Ovary (tissue), 9 donors: ENCODE data around the gene AIG1. TPM values are rescaled to one million over a fixed set of nuclear protein-coding genes. Genes with fewer than 3 reads are reported as not detected.

Experiments
- DNase-seq, 5 donors: peaks; one replicate each; pipeline ENCODE4 v3.0.0-alpha.2; 2019 to 2020
- H3K27ac ChIP-seq, 2 donors: fragments of 200-600 bp; one replicate each; pipeline versions ENCODE4 v1.5.1 to v1.8.0; 2019 to 2022
- H3K27me3 ChIP-seq: fragments of 200-600 bp; one replicate; pipeline ENCODE4 v1.8.0; 2022
- H3K36me3 ChIP-seq: fragments of 200-600 bp; sonication (generic); one replicate; pipeline ENCODE4 v1.5.1; 2019
- H3K4me1 ChIP-seq: one replicate; pipeline ENCODE4 v1.8.1; 2013; ENCODE audit warnings: mild to moderate bottlenecking, moderate library complexity; ENCODE audit not compliant: insufficient read depth
- H3K4me3 ChIP-seq: fragments of 200-600 bp; sonication (generic); one replicate; pipeline ENCODE4 v1.5.1; 2017
- H3K9me3 ChIP-seq, 2 donors: fragments of 200-600 bp in 1 of 2; sonication (generic) in 1 of 2; one replicate each; pipeline versions ENCODE4 v1.5.1 to v1.8.1; 2013 to 2019; ENCODE audit warnings: mild to moderate bottlenecking in 1 of 2, moderate library complexity in 1 of 2
- EP300 ChIP-seq: sonication (generic); formaldehyde crosslinking; IDR thresholded peaks from one replicate; pipeline ENCODE4 v1.6.1; 2017; ENCODE audit warnings: antibody characterized with exemption
- POLR2A ChIP-seq: fragments of 450-650 bp; IDR thresholded peaks from one replicate; pipeline ENCODE4 v1.6.1; 2017; ENCODE audit warnings: antibody characterized with exemption, mild to moderate bottlenecking, moderate library complexity
- WGBS, 3 donors: extraction: QIAGEN DNeasy Blood & Tissue Kit in 1 of 3; methylation state at CpG; one replicate each; pipeline versions ENCODE4 v1.1.5 to v1.1.7; 2013 to 2017; 5-methylcytosine and 5-hydroxymethylcytosine counted together
- intact Hi-C, 4 donors: fragments of 100-400 bp; cut with DNase I; formaldehyde crosslinking; loops; one replicate each; pipeline versions ENCODE4 v1.11.0 to v1.15.1; 2022 to 2023
- polyA plus RNA-seq, 2 donors: library from polyadenylated mRNA; stranded (reverse); fragments of 200-250 nt in 1 of 2; fragments of 350-450 nt in 1 of 2; fragmentation: Illumina TruSeq in 1 of 2; extraction: RNeasy Lipid Tissue Mini Kit (QIAGEN cat#74804) in 1 of 2; gene quantifications; one replicate each; pipeline ENCODE4 v1.2.3, GENCODE V29; 2013 to 2014
- total RNA-seq, 7 donors: library from RNA; depleted of rRNA in 2 of 7; stranded (reverse); fragments of >200 nt in 2 of 7; fragmentation: NEBNext Ultra II Directional in 3 of 7; extraction: Animal tissue kit (Norgen Biotek cat#: 25700) in 3 of 7; gene quantifications; one replicate each; pipeline versions ENCODE4 v1.1.0 to v1.2.4, GENCODE V29; 2016 to 2023
- TF ChIP-seq, protein P1 (sequence below), 3 donors: fragments of 450-650 bp in 2 of 3; fragments of 200-600 bp in 1 of 3; IDR thresholded peaks; one replicate each; pipeline versions ENCODE4 v1.5.1 to v1.8.0; 2016 to 2022; ENCODE audit warnings: antibody characterized with exemption in 3 of 3, mild to moderate bottlenecking in 1 of 3
- donor health status: DM: no; HTN: no; CAD: no; lungs with moderate emphysema.
- donor health status: DM: no; HTN: no; CAD: no.
- donor health status: Bipolar disorder and iron deficiency.
- donor health status: DM: yes; HTN: yes; CAD: no.
- donor health status: DM: no; HTN: no; CAD: no.
- donor health status: DM: yes; HTN: yes; CAD: no.

AIG1 gene
- total and polyA plus RNA-seq, 9 donors, result 27.8 to 91.0 (median 37.3) TPM

DNA sequence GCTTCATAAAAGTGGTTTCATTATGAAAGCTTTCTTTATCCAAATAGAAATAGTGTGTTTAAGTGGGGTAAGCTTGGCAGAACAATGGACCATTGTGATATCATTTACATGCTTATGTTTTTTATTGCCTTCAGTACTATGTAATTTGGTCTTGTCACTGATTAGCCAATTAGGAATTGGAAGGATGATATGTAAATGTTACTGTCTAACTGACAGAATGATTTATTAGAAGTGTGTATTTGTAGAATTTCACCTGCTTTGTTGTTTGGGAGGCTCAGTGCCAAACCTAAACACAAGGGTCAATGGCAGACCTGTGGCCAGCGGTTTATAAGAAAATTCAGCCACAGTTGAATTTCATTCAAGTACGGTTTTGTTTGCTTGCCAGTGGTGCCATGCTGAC is 39.0 kb downstream of the AIG1 start:
- H3K27ac ChIP-seq, result no peak overlapping the region
- TF ChIP-seq EP300, result no peak
- TF ChIP-seq, protein P1, sequence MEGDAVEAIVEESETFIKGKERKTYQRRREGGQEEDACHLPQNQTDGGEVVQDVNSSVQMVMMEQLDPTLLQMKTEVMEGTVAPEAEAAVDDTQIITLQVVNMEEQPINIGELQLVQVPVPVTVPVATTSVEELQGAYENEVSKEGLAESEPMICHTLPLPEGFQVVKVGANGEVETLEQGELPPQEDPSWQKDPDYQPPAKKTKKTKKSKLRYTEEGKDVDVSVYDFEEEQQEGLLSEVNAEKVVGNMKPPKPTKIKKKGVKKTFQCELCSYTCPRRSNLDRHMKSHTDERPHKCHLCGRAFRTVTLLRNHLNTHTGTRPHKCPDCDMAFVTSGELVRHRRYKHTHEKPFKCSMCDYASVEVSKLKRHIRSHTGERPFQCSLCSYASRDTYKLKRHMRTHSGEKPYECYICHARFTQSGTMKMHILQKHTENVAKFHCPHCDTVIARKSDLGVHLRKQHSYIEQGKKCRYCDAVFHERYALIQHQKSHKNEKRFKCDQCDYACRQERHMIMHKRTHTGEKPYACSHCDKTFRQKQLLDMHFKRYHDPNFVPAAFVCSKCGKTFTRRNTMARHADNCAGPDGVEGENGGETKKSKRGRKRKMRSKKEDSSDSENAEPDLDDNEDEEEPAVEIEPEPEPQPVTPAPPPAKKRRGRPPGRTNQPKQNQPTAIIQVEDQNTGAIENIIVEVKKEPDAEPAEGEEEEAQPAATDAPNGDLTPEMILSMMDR (IDR thresholded peaks at IDR 0.05), result no peak
- TF ChIP-seq POLR2A, result no peak
- H3K4me3 ChIP-seq, result no peak overlapping the region
- H3K4me1 ChIP-seq, result peaks cover 2% of the 10 kb centered on the region
- 95 to 99% (median 96%) methylated on average over 2 of the region's 2 CpGs for WGBS, 3 donors
- H3K9me3 ChIP-seq, result no peaks in the 10 kb centered on the region
- no peaks in the 10 kb centered on the region for H3K36me3 ChIP-seq
- no peak for DNase-seq
- intact Hi-C loops, result loop anchor here in 1 of 4 donors (1.0 kb wide), 1 partner anchor 11 kb away; no protein-coding TSS in a partner anchor
- H3K27me3 ChIP-seq, result no peaks in the 10 kb centered on the region

DNA sequence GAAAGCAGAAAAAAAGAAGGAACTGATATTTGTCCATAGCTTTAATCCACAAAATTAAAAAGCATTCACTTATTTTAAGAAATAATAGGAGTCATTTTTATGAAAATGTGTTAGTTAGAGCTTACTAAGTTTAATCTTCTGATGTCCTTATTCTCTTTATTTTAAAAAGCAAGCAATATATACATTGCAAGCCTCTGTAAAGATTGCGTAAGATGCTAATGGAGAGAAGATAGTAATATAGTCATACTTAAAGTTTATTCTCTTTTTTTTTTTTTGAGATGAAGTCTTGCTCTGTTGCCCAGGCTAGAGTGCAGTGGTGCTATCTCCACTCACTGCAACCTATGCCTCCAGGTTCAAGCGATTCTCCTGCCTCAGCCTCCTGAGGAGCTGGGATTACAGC is 39.7 kb downstream of the AIG1 start:
- 97 to 100% (median 99%) methylated on average over 2 of the region's 2 CpGs for WGBS, 3 donors
- TF ChIP-seq EP300 (no peak), POLR2A (no peak)
- TF ChIP-seq, protein P1 (IDR thresholded peaks at IDR 0.05), result no peak
- intact Hi-C loops, result loop anchor here in 1 of 4 donors (1.0 kb wide), 1 partner anchor 10 kb away; no protein-coding TSS in a partner anchor
- H3K27me3 ChIP-seq, result no peaks in the 10 kb centered on the region
- DNase-seq, result no peak
- H3K4me1 ChIP-seq, result peaks cover 2% of the 10 kb centered on the region
- H3K4me3 ChIP-seq, result no peak overlapping the region
- no peak overlapping the region for H3K27ac ChIP-seq
- no peaks in the 10 kb centered on the region for H3K9me3 ChIP-seq
- no peaks in the 10 kb centered on the region for H3K36me3 ChIP-seq

GRCh38 chr6:143103916-143104315 is 43.2 kb downstream of the AIG1 start:
- no peaks in the 10 kb centered on the region for H3K4me1 ChIP-seq
- no peak for DNase-seq
- no peaks in the 10 kb centered on the region for H3K36me3 ChIP-seq
- intact Hi-C loops, result no loop called here
- no peaks in the 10 kb centered on the region for H3K27me3 ChIP-seq
- TF ChIP-seq EP300 (no peak), POLR2A (no peak)
- TF ChIP-seq, protein P1 (IDR thresholded peaks at IDR 0.05), result no peak
- no peaks in the 10 kb centered on the region for H3K9me3 ChIP-seq
- no peak overlapping the region for H3K27ac ChIP-seq
- H3K4me3 ChIP-seq, result no peak overlapping the region
- 82 to 93% (median 86%) methylated on average over 1 of the region's 1 CpG for WGBS, 3 donors

- Histone ChIP-seq H3K4me3 (no peak overlapping the region), H3K27ac (no peak overlapping the region), H3K9me3 (no peaks in the 10 kb centered on the region), H3K36me3 (no peaks in the 10 kb centered on the region), H3K4me1 (no peaks in the 10 kb centered on the region), H3K27me3 (no peaks in the 10 kb centered on the region)
- 48 to 59% (median 53%) methylated on average over 2 of the region's 2 CpGs for WGBS, 3 donors
- intact Hi-C loops, result no loop called here
- no peak for TF ChIP-seq EP300
- no peak for DNase-seq
These were observed 46.8 kb downstream of the AIG1 start for GRCh38 chr6:143107440-143107839.

- TF ChIP-seq, protein P1 (IDR thresholded peaks at IDR 0.05), result no peak
- TF ChIP-seq EP300 (no peak), POLR2A (no peak)
- 29 to 44% (median 36%) methylated on average over 6 of the region's 6 CpGs for WGBS, 3 donors
- Histone ChIP-seq H3K27ac (no peak overlapping the region), H3K4me3 (no peak overlapping the region), H3K9me3 (no peaks in the 10 kb centered on the region), H3K36me3 (no peaks in the 10 kb centered on the region), H3K4me1 (no peaks in the 10 kb centered on the region), H3K27me3 (no peaks in the 10 kb centered on the region)
- DNase-seq, result no peak
- intact Hi-C loops, result no loop called here
These were observed 47.4 kb downstream of the AIG1 start for GRCh38 chr6:143107911-143108761.
